ENCODE measurements around the gene PRPSAP2.

The PRPSAP2 gene

DNA sequence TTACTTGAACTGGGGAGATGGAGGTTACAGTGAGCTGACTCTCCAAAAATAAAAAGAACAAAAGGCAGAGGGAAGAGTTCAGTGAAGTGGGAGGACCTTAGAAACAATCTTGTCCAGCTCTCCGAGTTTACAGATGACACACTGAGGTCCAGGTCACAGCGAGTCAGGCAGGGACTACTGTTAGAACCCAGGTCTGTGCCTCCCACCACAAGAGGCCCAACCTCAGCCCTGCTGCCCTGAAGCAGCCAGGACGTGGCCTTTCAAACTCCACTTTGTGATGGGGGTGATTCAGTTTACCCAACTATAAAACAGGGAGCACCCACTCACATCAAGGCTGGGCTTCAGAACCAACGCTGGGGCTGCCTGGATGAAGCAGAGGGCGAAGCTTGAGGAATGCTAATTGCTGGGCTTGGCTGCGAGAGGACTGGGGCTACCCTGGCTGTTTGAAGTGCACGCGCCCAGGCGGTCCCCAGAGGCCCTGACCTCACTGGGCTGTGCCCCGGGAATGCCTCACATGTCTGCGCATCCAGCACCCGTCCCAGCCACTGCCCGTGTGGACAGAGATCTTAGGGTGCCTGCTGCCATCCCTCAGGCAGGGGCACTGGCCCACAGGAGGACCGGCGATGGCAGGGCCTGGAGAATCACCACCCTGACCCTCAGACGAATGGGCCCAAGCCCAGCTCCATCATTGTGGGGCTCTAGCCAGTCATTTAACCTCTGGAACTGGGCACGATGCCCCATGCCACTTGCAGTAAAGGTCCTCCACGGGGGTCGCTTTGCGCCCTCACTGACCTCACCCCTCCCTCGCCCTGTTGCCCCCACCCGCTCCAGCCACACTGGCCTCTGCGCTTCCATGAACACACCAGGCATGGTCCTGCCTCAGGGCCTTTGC lies 105.4 kb downstream of the PRPSAP2 start:
- DNase-seq, result no peak

DNA sequence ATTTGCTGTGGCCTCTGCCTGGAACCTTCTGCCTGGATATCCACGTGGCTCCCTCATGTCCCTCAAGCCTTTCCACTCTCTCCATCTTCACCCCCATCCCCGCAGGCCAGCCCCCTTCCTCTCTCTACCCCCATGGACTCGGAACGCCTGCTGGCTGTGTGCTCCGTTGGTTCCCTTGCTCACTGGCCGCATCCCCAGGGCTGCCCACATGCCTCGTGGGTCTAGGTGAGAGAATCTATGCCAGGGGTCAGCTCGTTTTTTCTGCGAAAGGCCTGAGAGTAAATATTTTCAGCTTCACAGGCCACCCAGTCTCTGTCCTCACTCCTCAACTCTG lies 106.1 kb downstream of the PRPSAP2 start:
- no peak for DNase-seq

DNA sequence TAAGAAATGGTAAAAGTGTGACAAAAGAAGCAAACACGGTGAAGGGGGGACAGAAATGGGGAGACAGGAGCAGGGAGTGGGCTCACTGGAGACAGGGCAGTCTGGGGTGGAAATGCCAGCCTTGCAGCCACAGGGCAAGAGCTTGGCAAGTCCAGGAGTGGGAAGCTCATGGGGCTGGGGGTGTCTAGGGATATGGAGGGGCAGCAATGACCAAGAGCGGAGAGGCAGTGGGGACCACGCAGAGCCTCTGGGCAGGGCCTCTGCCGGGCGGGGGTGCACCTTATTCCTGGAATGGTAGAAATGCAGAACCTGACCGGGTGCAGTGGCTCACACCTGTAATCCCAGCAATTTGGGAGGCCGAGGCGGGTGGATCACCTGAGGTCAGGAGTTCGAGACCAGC lies 106.6 kb downstream of the PRPSAP2 start:
- no peak for DNase-seq

DNA sequence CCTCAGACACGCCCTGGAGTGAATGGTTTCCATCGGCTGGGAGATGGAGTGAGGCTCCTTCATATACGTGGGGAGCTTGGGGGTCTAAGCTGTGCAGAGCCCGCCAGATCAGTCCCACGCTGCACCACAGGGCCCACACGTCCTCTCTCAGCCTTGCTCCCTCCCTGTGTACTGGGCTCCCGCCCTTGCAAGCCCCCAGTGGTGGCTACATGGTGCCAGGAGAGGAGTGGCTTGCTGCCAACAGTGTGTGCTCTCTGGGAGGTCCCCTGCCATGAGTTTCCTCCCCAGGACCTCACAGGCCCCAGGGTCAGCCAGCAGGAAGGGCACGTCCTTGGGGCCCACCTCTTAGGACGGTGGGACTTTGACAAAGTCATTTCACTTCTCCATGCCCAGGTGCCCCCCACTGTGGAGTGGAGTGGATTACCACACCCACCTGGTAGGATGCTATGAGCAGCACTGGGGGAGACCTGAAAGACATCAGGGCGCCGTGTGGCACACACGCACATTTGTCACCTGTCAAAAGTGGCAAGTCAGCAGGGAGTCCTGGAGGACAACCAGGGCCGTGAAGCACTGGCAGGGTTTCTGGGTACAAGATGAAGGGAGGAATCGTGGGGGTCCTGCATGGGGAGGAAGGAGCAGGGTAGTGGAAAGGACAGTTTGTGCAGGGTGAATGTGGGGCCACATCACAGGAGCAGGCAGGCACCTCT lies 107.8 kb downstream of the PRPSAP2 start:
- DNase-seq, result no peak

DNA sequence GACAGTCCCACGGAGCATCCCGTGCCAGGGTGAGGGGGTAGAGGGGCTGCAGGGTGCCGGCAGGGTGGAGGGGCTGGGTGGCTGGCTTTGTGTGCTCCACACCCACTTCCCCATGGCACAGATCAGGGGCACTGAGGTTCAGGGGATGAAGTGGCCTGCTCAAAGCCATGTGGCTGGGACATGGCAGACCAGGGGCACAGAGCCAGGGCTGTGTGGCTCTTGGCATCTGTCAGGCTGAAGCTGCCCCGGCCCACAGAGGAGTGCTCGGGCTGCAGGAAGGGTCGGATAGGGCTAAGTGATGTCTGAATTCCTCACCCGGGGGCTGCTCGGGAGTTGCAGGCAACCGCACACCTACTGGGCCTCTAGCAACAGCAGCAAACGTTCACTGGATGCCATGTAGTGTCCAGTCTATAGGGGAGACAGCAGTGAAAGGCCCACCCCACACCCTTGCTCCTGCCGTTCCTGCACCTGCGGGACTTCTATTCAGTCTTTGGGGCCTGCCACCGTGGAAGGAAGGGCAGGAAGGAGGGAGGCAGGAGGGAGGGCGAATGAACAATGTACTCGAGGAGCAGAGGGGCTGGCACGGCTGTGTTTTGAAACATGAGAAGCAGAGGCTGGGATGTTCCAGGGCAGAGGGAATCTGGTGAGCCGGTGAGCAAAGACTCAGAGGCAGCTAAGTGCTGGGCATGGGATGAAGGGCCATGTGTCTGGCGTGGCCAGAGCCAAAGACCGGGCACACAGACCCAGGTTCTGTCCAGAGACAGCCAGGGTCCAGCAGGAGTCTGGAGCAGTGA lies 109.1 kb downstream of the PRPSAP2 start:
- no peak for DNase-seq

DNA sequence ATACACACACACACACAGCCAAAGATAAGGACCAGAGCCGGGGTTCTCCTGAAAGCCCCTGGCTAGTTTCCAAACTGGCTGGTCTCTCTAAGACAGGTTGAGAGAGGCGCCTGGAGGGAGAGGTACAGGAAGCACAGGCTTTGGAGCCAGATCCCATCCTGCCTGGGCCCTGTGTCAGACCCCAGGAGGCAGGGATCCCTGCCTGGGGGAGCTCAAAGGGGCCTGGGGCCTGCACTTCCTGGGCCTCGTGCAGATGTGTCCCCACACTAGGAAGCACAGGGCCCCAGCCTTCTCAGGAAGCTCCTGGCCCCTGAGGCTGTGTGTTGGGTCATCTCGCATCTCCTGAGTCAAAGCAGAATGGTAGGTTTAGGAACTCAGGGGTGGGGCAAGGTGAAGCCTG lies 110.0 kb downstream of the PRPSAP2 start:
- no peak for DNase-seq

DNA sequence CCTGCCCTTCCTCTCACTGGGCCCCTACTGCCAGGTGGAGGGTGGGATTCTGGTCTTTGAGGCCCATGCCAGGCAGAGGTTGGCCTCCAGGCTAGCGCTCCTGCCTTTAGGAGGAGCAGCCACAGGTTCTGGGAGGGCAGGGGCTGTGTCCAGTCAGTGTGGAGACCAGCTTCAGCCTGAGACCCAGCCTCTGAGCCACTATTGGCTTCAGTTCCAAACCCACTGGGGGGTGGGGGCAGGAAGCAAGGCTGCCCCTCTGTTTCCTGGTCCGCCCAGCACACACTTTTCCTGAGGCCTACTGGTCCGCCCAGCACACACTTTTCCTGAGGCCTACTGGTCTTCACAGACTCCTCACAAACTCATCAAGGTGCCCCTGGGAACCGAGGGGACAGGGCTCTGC lies 110.4 kb downstream of the PRPSAP2 start:
- no peak for DNase-seq

DNA sequence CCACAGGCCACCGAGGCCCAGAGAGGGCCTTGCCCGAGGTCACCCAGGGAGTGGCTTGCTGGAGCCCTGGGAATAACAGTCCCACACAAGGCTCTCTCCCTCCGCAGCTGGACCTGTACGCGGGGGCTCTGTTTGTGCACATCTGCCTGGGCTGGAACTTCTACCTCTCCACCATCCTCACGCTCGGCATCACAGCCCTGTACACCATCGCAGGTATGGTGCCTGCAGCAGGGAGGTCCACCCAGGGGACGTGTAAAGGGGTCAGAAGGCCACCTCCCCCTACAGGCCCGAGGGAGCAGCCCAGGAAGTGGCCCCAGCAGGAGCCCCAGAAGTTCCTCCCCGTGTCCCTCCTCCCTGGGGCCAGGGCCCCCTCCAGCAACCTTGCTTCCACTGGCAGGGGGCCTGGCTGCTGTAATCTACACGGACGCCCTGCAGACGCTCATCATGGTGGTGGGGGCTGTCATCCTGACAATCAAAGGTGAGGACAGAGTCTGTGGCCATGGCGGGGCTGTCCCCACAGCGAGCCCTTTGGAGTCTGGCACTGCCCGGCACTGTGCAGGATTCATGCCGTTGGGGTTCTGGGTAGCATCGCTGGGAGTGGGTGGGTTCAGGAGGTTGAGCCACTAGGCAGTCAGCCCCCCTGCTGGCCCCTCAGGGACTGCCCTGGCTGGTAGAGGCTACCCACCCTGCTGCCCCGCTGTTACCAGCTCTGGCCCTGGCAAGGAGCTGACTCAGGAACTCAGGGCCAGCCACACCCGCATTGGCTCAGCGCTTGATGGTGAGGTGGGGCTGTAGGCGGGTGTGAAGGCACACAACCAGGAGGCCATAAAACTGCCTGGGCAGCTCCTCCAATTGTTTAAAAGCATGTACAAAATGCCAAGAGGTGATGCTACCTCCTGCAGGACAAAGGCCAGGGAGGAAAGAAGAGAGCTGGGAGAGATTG lies 111.3 kb downstream of the PRPSAP2 start:
- no peak for DNase-seq

DNA sequence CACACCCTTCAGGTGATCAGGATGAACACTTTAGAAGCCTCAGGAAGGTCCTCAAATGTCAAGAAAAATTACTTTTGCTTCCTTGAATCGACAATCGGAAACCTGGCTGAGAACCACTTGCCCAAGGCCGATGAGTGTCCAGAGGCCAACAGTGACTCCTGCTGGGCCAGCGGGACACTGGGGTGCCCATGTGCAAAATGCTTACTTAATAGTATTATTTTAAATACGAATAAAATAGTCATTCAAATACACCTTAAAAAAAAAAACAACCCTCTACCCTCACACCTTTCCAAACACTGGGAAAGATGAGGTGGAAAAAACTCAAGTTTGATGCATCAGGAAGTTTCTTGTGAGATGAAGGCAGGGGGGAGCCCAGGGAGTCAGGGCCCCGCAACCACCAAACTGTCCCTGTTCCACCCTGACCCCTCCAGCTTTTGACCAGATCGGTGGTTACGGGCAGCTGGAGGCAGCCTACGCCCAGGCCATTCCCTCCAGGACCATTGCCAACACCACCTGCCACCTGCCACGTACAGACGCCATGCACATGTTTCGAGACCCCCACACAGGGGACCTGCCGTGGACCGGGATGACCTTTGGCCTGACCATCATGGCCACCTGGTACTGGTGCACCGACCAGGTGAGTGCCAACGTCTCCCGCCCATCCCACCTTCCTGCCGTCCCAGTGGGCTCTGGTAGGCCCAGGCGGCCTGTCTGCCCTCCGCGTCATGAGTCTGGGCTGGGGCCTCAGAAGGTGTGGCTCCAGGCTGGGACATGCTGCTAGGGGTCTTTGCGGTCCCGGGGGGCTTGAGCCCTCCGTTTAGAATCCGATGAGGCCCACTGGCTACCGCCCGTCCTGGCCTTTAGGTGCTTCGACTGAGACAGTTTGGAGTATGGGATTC lies 112.9 kb downstream of the PRPSAP2 start:
- no peak for DNase-seq

DNA sequence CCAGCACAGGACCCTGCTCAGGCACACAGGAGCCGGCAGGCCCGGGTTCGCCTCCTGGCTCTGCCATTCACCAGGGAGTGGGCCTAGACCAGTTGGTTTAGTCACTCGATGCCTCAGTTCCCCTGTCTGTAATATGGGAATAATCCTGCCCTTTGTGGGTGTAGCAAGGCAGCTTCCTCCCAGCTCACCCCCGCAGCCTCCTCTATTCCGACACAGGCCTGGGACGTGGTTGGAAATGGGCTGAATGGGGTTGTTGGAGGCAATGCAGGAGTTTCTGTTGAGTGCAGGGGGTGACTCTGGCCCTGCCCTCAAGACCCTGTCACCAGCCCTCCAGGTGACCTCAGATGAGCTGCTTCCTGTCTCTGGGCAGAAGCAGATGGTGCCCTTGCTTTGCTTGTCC lies 113.9 kb downstream of the PRPSAP2 start:
- no peak for DNase-seq

DNA sequence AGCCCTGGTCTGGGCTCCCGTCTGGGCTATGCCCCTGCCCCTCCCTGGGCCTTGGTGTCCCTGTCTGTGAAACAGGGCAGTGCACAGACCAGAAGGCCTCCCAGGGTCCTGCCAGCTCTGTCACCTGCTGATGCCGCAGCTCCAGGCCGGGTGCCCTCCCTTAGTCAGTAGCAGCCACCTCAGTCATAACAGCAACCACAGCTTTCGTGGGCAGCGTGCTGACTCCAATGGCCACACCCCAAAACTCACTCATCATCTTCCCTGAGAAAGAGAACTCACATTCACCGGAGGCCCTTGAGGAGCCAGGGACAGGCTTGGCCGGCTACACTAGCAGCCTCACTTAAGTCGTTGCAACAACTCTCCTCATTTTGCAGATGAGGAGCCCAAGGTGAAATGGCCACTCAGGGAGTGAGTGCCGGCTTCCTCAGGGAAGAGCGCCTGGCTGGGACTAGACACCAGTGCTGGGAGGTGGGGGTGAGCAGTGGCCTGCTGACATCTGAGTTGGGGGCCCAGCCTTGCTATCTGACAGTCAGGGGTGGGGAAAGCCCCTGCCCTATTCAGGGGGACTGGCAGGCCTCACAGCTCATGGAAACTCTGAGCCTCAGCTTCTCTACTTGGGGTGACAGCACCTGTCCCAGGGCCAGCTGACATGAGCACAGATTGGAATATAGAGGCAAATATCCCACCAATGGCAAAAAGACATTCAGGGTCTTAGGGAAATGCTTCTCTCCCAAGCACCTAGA lies 116.6 kb downstream of the PRPSAP2 start:
- no peak for DNase-seq

DNA sequence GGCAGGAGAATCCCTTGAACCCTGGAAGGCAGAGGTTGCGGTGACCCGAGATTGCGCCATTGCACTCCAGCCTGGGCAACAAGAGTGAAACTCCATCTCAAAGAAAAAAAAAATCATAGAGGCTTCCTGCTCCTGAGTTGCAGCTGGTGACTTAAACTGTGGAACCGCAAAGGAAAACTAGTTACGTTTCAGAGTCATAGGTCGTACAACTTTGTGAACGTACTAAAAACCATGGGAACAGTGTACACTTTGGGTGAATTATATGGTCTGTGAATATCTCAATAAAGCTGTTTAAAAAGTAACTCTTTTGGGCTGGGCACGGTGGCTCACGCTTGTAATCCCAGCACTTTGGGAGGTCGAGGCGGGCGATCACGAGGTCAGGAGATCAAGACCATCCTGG lies 117.7 kb downstream of the PRPSAP2 start:
- no peak for DNase-seq

DNA sequence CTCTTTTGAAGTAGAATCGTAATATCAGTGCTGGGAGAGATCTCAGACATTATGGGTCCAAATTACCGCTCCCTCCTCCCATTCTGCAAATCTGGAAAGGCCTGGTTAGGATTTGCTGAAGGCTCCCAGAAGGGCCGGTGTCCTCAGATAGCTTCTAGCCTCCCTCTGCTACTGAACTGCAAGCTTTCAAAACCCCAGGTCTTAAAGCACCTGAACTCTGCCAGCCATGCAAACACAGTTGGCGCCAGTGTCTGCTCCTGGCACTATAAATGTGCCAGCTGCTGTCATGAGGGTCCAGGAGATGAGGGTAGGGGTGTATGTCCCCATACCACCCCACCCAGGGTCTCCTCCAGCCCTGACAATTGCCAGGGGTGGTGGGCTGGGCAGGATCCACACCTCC lies 118.3 kb downstream of the PRPSAP2 start:
- no peak for DNase-seq

DNA sequence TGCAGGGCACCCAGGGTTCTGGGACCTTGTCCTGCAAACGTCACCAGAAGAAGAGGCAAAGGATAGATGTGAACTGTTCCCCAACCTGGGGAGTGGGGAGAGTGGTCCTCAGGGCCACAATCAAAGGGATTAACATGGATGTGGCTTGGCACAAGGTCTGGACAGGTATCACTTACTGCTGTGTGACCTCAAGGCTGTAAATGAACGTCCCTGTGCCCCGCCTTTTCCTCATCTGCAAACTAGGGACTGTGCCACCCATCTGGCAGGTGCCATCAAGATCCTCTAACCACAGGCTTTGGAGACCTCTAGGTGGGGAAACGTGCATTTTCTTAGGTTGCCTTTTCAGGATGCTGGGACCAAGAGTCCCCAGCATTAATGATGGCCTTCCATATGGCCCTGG lies 119.1 kb downstream of the PRPSAP2 start:
- DNase-seq, result no peak

DNA sequence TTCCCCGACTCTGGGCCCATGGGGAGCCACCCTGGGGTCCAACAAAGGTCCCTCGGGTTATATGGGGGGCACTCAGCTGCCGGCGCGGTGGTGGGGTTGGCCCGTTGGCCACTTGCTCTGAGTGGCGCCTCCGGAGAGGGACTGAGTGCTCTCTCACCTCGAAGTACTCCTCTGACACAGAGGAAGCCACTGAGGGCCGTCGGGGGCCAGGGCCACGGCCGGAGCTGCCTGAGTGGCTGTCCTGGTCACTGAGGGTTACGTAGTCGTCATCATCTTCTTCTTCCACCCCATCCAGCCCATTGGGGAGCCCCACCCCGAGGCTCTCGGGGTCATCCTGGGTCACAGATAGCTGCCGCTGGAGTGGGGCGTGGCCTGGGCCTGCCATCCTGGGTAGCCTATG lies 119.7 kb downstream of the PRPSAP2 start:
- no peak for DNase-seq

DNA sequence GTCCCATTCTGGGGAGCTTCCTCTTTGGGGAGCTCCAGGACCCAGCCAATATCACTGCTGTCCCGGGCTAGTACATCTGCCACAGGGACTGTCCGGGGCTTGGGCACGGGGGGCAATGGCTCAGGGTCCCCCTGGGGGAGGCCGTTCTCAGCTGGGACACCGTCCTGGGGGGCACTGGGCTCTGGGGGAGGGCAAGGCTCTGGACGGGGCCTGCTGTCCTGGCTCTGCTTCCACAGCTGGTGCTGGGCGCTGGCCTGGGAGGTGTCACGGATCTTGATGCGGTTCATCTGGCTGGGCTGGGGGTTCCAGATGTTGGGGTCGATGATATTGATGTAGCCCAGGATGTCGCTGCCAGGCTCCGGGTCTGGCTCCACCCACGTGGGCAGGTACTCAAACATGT lies 120.1 kb downstream of the PRPSAP2 start:
- no peak for DNase-seq

DNA sequence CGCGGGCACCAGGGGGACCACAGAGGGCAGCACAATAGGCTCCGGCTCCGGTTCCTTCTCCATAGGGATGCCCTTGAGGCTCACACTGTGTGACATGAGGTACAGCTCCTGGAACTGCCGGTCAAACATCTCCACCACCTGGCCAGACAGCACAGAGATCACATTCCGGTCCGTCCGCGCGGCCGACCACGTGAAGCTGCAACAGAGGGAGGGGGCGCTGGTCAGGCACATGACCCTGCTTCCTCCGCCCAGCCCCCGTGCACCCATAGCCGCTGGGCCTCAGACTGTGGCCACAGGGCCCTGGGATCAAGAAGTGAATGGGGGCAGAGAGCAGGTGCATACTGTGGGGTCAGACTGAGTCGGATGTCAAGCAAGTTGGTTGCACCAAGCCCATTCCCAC lies 120.7 kb downstream of the PRPSAP2 start:
- DNase-seq, result no peak

Data from NCI-H1048 (cell line).